ENCODE results near the gene LRSAM1. TPM values are rescaled to one million over a fixed set of nuclear protein-coding genes. Genes with fewer than 3 reads are reported as not detected.

LRSAM1 gene
- total RNA-seq, 1 experiment from 2014 or later = 25.8 TPM

DNA sequence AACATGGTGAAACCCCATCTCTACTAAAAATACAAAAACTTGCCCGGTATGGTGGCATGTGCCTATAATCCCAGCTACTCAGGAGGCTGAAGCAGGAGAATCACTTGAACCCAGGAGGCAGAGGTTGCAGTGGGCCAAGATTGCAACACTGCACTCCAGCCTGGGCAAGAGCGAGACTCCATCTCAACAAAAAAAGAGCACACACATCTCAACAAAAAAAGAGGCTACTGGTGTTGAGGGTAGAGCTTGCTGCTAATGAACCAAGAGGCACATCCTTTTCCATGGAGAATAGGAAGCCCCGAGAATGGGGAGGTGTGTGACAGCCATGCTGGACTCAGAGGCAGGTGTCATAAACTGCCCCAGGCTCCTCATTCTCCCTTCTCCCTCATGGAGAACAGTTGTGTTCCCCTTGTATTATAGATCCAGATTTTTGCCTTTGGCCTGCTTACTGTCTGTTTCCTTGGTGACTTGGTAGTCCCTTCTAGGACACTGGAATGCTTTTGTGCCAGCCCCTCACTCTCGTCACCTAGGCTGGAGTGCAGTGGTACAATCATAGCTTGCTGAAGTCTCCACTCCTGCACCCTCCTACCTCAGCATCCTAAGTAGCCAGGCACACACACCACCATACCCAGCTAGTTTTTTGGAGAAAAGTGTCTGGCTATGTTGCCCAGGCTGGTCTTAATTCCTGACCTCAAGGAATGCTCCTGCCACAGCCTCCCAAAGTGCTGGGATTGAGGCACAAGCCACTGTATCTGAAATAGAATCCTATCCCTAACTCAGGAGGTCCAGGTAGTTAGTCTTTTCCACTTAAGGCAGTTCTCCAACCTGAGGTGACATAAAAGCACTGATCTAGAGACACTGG lies 5.2 kb upstream of the LRSAM1 start:
- ChIA-PET POLR2A (interaction anchor here (0.6 kb wide), 1 partner anchor 52 kb away, joined by 6 read pairs; no protein-coding TSS in a partner anchor), CTCF (interaction anchor here (1.4 kb wide), 1 partner anchor 22 kb away, joined by 3 read pairs; the partner anchor contains the start of gene ZNF79)
- intact Hi-C loops (cut with micrococcal nuclease; ENCODE audit: unreplicated experiment) = no loop called here
- no TSS peak for BruUV-seq (replicated peaks)
- peaks cover 3% of the 10 kb centered on the region for H3K27me3 Mint-ChIP-seq (ENCODE audit: insufficient read depth, unreplicated experiment)
- H3K27ac Mint-ChIP-seq (ENCODE audit: unreplicated experiment) = peak overlapping the region; percentile 98
- H3K9me3 Mint-ChIP-seq (ENCODE audit: unreplicated experiment) = no peaks in the 10 kb centered on the region
- H3K36me3 ChIP-seq (ENCODE audit: control insufficient read depth, insufficient read depth, low read length) = peaks cover 10% of the 10 kb centered on the region
- peaks cover 9% of the 10 kb centered on the region; the same call in 1 of the 2 replicates for H3K4me1 ChIP-seq
- peaks cover 12% of the 10 kb centered on the region for H3K4me1 Mint-ChIP-seq (ENCODE audit: low read depth, unreplicated experiment)
- no peak for TF ChIP-seq CTCF (IDR thresholded peaks at IDR 0.05; ENCODE audit: insufficient read depth in 1 of 2, low read depth in 1 of 2, low read length in 1 of 2, severe bottlenecking in 1 of 2, unreplicated experiment in 1 of 2)
- H3K4me3 Mint-ChIP-seq (ENCODE audit: unreplicated experiment) = no peak overlapping the region
- peaks cover 100% of the 10 kb centered on the region for H3K36me3 Mint-ChIP-seq (ENCODE audit: insufficient read depth, unreplicated experiment)
- peak in 1 of 2 experiments; percentile 71 for DNase-seq
- peaks cover 7% of the 10 kb centered on the region; the same call in 1 of the 2 replicates for H3K9me3 ChIP-seq
- H3K4me3 ChIP-seq (ENCODE audit: low read depth, low read length) = no peak overlapping the region
- no peaks in the 10 kb centered on the region for H3K27me3 ChIP-seq (replicated peaks; ENCODE audit: control insufficient read depth, insufficient read depth, low read length)

DNA sequence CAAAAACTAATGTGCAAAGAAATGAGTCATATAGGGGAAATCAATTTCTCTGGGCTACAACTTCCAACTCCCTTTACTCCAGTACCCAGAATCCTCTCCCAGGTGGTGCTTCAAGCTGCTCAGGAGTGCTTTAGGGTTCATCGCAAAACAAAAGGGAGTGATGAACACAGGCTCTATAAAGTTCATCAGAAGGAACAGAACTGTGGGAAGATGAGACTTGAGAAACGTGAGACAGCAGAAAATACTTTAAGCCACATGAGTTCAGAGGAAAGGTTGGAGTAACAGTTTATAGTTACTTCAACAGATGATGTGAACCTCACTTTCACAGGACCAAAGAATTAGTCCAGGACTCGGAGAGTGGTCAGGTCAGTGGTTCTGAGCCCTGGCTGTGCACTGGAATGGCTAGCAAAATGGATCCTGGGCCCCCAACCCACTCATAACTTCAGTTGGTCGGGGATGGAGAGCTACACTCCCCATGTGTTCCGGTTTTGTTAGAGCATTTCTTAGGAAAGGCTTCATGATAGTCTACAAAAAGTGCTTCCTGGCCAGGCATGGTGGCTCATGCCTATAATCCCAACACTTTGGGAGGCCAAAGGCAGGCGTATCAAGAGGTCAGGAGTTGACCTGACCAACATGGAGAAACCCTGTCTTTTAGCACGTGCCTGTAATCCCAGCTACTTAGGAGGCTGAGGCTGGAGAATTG lies 4.4 kb upstream of the LRSAM1 start:
- Histone ChIP-seq H3K4me3 (ENCODE audit: low read depth, low read length) (no peak overlapping the region), H3K4me1 (peaks cover 9% of the 10 kb centered on the region; the same call in 1 of the 2 replicates), H3K36me3 (ENCODE audit: control insufficient read depth, insufficient read depth, low read length) (peaks cover 10% of the 10 kb centered on the region), H3K27me3 (replicated peaks; ENCODE audit: control insufficient read depth, insufficient read depth, low read length) (no peaks in the 10 kb centered on the region), H3K9me3 (peaks cover 7% of the 10 kb centered on the region; the same call in 1 of the 2 replicates)
- peak overlapping the region; percentile 98 for H3K27ac Mint-ChIP-seq (ENCODE audit: unreplicated experiment)
- H3K36me3 Mint-ChIP-seq (ENCODE audit: insufficient read depth, unreplicated experiment) = peaks cover 100% of the 10 kb centered on the region
- peak overlapping the region; percentile 95 for H3K4me3 Mint-ChIP-seq (ENCODE audit: unreplicated experiment)
- BruUV-seq (replicated peaks) = no TSS peak
- no peak for TF ChIP-seq CTCF (IDR thresholded peaks at IDR 0.05; ENCODE audit: insufficient read depth in 1 of 2, low read depth in 1 of 2, low read length in 1 of 2, severe bottlenecking in 1 of 2, unreplicated experiment in 1 of 2)
- H3K27me3 Mint-ChIP-seq (ENCODE audit: insufficient read depth, unreplicated experiment) = peaks cover 3% of the 10 kb centered on the region
- ChIA-PET POLR2A (interaction anchor here (0.6 kb wide), 1 partner anchor 53 kb away, joined by 6 read pairs; no protein-coding TSS in a partner anchor), CTCF (interaction anchor here (1.4 kb wide), 1 partner anchor 22 kb away, joined by 3 read pairs; the partner anchor contains the start of gene ZNF79)
- peaks cover 12% of the 10 kb centered on the region for H3K4me1 Mint-ChIP-seq (ENCODE audit: low read depth, unreplicated experiment)
- no peaks in the 10 kb centered on the region for H3K9me3 Mint-ChIP-seq (ENCODE audit: unreplicated experiment)
- intact Hi-C loops (cut with micrococcal nuclease; ENCODE audit: unreplicated experiment) = no loop called here
- no peak for DNase-seq

Data from Caco-2 (cell line).